Measurements from ENCODE around the gene CPNE2.

DNA sequence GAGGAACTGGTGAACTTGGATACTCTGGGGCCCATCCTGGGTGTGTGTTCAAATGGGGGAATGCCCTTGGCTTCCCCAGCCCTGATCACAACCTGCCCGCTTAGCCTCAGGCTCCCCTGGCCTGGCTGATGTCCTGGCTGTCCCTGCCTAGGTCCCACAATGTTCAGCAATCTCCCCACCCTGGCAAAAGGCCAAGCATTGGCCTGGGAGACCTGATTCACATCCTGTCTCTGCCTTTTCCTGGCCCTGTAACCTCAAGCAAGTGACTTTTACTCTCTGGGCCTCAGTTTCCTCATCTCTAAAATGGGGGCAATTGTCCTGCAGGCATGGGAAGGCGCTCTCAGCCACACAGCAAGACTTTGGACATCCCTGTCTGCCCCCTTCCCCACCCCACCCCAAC lies 14.4 kb downstream of the CPNE2 start:
- TF ChIP-seq POLR2AphosphoS5 (IDR thresholded peaks at IDR 0.05; ENCODE audit: low read depth, low read length) = no peak
- no peak for TF ChIP-seq RAD21 (IDR thresholded peaks at IDR 0.05 in 1 of 2, conservative IDR thresholded peaks at IDR 0.05 in 1 of 2; ENCODE audit: low read depth in 2 of 2, low read length in 2 of 2)
